Mucosa of descending colon (tissue), 3 donors: ENCODE data around the gene NOXA1. TPM values are rescaled to one million over a fixed set of nuclear protein-coding genes. Genes with fewer than 3 reads are reported as not detected.

Experiments
- ATAC-seq: fragments of 200-7000 bp; cut with Tn5 transposase; one replicate; pipeline ENCODE4 v1.9.1; 2020; ENCODE audit warnings: mild to moderate bottlenecking, moderate library complexity
- DNase-seq, 3 donors: peaks; one replicate each; pipeline ENCODE4 v3.0.0-alpha.2; 2020
- H3K36me3 ChIP-seq: fragments of 200-600 bp; one replicate; pipeline ENCODE4 v1.8.0; 2021; ENCODE audit warnings: low read depth, mild to moderate bottlenecking
- H3K4me1 ChIP-seq: fragments of 200-600 bp; one replicate; pipeline ENCODE4 v1.8.0; 2021; ENCODE audit warnings: low read depth, mild to moderate bottlenecking
- H3K4me3 ChIP-seq: fragments of 200-600 bp; one replicate; pipeline ENCODE4 v1.8.0; 2021; ENCODE audit warnings: mild to moderate bottlenecking
- H3K9me3 ChIP-seq: fragments of 200-600 bp; one replicate; pipeline ENCODE4 v1.8.0; 2021; ENCODE audit warnings: mild to moderate bottlenecking
- intact Hi-C, 2 donors: fragments of 100-400 bp; cut with DNase I in 1 of 2; cut with micrococcal nuclease in 1 of 2; formaldehyde crosslinking; loops; one replicate each; pipeline versions ENCODE4 v1.11.0 to v1.11.1; 2022; cut with DNase I, micrococcal nuclease
- total RNA-seq, 3 donors: library from RNA; stranded (reverse); fragmentation: NEBNext Ultra II Directional in 2 of 3; extraction: Animal tissue kit (Norgen Biotek cat#: 25700) in 2 of 3; gene quantifications; one replicate each; pipeline versions ENCODE4 v1.2.1 to v1.2.4, GENCODE V29; 2021 to 2023
- TF ChIP-seq, protein P1 (sequence below): fragments of 200-600 bp; IDR thresholded peaks from one replicate; pipeline ENCODE4 v1.8.0; 2022; ENCODE audit warnings: antibody characterized with exemption, mild to moderate bottlenecking
- donor health status: DM: no; HTN: no; CAD: no; lungs with moderate emphysema.
- donor health status: DM: no; HTN: no; CAD: no.
- donor health status: DM: no; HTN: yes; CAD: no.

The NOXA1 gene
- total RNA-seq, 3 donors from 2014 or later = 18.0 to 41.5 (median 27.2) TPM

DNA sequence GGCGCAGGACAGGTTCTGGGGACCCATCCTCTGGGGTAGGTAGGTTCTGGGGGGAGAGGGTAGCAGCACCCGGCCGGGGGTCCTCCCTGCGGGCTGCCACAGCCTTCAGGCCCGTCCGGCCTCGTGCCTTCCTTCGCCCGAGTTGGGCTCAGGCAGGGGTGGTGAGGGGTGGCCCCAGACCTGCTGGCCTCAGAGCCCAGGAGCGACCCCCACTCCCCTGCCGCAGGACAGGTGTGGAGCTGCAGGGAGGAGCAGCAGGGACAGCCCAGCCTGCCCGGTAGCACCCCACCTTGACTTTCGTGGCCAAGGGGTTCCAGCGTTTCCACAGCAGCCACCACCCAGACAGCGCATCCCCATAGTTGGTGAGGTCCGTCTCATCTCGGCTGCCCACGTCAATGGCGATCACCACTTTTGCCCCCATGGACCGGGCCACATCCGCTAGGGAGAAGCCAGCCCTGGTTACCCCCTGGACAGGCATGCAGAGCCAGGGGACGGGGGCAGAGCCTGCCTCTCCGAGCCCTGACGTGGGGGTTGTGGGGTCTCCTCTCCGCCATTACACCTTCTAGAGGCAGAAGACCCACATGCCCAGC is 39.3 kb downstream of the NOXA1 start:
- Histone ChIP-seq H3K4me1 (peaks cover 14% of the 10 kb centered on the region), H3K36me3 (no peaks in the 10 kb centered on the region), H3K9me3 (no peaks in the 10 kb centered on the region), H3K4me3 (no peak overlapping the region)
- TF ChIP-seq, protein P1, sequence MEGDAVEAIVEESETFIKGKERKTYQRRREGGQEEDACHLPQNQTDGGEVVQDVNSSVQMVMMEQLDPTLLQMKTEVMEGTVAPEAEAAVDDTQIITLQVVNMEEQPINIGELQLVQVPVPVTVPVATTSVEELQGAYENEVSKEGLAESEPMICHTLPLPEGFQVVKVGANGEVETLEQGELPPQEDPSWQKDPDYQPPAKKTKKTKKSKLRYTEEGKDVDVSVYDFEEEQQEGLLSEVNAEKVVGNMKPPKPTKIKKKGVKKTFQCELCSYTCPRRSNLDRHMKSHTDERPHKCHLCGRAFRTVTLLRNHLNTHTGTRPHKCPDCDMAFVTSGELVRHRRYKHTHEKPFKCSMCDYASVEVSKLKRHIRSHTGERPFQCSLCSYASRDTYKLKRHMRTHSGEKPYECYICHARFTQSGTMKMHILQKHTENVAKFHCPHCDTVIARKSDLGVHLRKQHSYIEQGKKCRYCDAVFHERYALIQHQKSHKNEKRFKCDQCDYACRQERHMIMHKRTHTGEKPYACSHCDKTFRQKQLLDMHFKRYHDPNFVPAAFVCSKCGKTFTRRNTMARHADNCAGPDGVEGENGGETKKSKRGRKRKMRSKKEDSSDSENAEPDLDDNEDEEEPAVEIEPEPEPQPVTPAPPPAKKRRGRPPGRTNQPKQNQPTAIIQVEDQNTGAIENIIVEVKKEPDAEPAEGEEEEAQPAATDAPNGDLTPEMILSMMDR = no peak
- ATAC-seq = no peak
- intact Hi-C loops = no loop called here
- peak in 1 of 3 donors; percentile 26 for DNase-seq

DNA sequence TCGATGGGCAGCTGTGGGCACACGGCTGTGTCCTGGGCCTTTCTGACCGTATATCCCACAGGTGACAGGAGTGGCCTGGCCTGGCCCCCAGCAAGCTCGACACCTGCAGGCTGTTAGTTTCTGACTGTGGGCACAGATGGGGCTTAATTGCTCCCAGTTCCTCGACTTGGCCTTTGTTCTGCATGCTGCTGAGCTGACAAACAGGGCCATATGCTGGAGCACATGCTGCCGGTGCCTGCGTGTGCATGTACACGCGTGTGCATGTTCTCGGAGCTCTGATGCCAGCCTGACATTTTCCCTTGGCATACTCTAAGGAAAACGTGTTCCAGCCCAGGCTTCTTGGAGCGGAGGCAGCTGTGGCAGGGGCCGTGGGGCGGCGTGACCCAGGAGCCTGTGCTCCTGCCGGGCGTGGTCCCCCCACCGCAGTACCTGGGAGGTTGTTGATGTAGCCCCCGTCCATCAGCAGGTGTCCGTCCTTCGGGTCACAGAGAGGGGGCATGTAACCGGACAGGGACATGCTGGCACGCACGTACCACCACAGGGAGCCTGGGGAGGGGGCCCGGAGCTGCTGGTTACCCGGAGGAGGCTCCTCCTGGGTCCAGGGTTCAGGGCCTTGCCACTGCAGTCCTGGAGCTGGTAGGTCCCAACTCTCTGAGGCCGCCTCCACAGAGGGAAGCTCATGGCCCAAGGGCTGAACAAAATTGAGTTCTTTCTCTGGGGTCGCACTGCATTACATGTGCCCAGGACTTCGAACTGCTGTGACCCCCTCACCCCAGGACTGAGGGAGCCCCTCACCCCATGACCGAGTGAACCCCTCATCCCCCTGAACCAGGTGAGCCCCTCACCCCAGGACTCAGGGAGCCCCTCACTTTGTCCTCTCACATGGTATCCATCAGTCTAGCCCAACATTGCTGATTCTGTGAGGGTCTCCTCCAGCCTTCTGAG is 40.1 kb downstream of the NOXA1 start:
- Histone ChIP-seq H3K36me3 (no peaks in the 10 kb centered on the region), H3K4me1 (peaks cover 8% of the 10 kb centered on the region), H3K9me3 (no peaks in the 10 kb centered on the region), H3K4me3 (no peak overlapping the region)
- TF ChIP-seq, protein P1 = no peak
- intact Hi-C loops = no loop called here
- ATAC-seq (no peak), DNase-seq (peak in 2 of 3 donors; percentile 25 to 50)

DNA sequence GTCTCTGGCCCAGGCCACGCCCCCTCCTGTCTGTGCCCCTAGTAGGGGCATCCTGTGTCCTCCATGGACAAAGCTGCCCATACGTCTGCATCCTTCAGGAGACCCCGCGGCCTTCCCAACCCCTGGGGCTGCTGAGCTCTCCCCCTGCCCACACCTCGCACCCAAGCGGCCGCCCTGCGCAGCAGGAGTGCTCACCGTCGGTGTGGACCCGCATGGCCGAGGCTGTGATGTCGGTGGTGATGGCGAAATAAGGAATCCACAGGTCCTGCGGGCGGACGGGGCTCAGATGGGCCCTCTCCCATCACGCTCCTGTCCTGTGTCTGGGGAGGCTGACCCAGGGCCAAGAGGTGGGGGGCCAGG is 40.7 kb downstream of the NOXA1 start:
- DNase-seq = peak in 1 of 3 donors; percentile 45

DNA sequence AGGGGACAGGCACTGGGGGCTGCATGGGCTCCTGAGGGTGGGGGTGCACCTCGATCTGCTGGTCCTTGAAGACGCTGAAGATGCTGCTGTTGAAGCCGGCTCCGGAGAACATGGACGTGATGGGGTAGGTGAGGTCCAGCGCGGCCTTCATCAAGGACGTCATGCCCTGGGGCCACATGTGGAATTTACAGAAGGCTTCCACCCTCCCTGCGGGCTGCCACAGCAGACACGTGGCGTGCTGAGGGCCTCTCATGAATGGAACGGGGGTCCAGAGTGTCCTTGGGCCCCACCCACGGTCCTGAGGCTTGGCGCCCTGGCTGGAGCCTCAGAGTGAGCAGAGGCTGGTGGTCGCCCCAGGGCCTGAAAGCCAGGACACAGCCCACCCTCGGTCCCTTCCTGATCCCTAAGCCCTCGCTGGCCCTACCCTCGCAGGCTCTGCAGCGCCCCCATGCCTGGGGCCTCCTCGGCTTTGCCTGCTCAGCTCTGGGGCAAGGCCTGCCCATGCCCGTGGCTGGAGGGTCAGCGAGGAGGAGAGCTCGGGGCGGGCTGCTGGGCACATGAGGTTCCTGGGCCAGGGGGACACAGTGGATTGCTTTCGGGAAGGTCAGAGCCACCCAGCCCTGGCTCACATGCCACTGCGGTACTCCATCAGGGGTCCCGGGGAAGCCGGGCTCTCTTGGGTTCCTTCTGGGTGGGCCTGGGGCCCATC is 41.3 kb downstream of the NOXA1 start:
- H3K36me3 ChIP-seq = no peaks in the 10 kb centered on the region
- intact Hi-C loops = no loop called here
- peak in 2 of 3 donors; percentile 20 to 55 for DNase-seq

More for the DNA sequence above, 40.7 kb downstream of the NOXA1 start:
- no peak for ATAC-seq
- H3K4me3 ChIP-seq = no peak overlapping the region
- H3K36me3 ChIP-seq = no peaks in the 10 kb centered on the region
- intact Hi-C loops = no loop called here
- TF ChIP-seq, protein P1 = no peak
- H3K9me3 ChIP-seq = no peaks in the 10 kb centered on the region
- peaks cover 4% of the 10 kb centered on the region for H3K4me1 ChIP-seq

More for the DNA sequence above, 41.3 kb downstream of the NOXA1 start:
- Histone ChIP-seq H3K9me3 (no peaks in the 10 kb centered on the region), H3K4me1 (peaks cover 3% of the 10 kb centered on the region), H3K4me3 (no peak overlapping the region)
- TF ChIP-seq, protein P1 = no peak
- ATAC-seq = no peak
